Stimulated activated CD4-positive, alpha-beta T cell treated with anti-CD3 and anti-CD28 coated beads, TNF-alpha, amount 100 ng/mL, for 48 hours (primary cell): ENCODE data around the gene RBM43.

Experiments used
- DNase-seq, 3 donors: peaks; one replicate each; pipeline ENCODE4 v3.0.0-alpha.2; 2020; ENCODE audit warnings: low read depth in 3 of 3

Gene RBM43

DNA sequence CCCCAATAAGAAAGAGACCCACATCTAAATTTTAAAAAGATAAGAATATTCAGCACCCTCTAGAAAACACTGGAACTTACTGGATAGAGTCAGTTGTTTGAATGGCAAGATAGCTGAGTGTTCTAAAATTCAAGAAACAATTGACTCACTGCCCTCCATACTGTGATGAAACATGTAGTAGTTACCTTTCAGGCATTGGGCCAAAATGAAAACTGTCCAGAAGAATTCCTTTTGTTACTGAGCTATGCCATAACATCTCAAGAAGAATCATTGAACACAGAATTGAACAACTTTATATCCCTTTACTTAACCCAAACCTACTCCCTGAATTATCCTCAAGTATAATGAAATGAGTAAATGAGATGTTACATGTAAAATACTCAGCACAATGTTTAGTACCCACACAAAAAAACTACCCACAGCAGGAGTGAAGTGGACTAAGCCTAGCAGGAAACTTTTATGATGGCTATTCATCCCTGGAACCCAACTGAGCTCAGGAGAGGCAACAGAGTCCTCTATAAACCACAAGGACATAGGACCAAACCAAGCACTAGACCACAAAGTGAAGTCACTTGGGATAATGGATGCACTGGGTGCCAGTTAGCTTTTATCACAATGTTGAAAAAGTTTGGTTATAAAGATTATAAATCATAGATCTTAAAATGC, 32.7 kb downstream of the RBM43 start:
- DNase-seq: no peak

DNA sequence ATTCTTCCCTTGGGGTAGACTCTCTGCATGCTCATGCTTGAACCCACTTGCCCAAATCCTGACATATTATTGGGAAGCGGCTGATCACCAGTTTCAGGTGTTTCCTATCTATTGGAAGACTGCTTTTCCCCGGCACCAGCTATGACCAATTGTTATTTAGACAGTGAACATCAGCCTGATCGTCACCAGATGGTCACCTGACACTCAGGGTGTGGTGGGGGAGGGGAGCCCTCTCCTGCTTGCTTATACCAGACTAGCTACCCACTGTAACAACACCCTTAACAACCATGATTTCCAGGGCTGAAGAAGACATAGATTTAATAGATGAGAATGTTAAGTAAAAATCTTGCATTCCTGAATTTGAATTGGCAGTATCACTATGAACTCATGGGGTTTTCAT, 44.3 kb downstream of the RBM43 start:
- no peak for DNase-seq

DNA sequence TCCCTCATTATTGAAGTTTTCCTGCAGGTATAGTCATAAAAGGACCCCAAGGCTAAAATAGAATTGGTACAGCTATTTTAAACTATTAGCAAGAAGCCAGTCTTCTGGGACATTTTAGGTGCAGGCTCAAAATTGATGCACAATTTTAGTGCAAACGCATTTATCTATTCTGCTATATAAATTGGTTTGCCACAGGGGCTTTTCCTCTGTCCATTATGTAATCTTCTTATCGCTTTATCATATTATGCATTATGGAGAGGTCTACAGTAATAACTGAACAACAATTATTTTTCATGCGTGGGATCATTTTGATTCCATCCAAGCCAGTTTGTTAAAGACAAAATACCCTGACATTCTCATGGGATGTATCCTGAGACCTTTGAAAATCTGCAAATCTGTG, 54.6 kb downstream of the RBM43 start:
- DNase-seq: no peak

GRCh38 chr2:151206446-151206968, 55.2 kb downstream of the RBM43 start:
- no peak for DNase-seq

DNA sequence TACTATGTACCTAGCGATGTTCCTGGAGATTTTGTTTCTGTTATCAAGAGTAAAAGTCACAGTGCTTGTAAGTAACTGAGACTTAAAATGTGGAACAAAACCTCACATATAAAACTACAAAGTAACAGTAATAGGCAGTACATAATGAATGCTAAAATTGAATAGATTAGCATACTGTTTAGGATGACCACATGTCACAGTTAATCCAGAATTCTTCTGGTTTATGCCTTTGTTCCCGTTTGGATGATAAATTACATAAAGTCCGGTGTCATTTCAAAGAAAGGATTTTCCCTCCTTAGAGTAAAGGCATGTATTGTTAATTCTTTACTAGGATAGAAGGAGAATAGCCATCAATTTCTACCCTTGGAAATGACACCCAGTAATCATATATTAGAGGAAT, 56.1 kb downstream of the RBM43 start:
- no peak for DNase-seq

GRCh38 chr2:151204756-151205155, 56.9 kb downstream of the RBM43 start:
- no peak for DNase-seq

GRCh38 chr2:151200844-151201243, 60.8 kb downstream of the RBM43 start:
- DNase-seq: no peak

GRCh38 chr2:151200277-151200676, 61.4 kb downstream of the RBM43 start:
- DNase-seq: no peak

DNA sequence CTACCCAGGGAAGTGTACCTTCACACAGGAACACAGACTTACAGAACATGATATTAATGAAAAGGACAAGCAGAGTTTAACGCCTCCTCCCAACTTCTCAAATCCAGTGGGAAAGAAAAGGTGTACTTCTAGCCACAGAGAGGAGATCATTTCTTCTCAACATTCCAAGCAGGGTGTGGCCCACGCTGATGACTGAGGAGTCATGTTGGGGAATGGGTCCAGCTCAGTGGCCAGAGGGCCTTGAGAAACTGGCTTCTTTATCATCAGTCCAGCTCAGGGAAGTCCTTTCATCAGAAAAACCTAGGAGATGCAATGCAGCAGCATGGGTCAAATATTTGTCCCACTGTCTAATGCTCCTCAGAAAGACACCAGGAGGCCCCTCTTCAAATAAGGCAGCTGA, 63.0 kb downstream of the RBM43 start:
- DNase-seq: no peak
